OCI-LY3 (cell line): Measurements from ENCODE around the gene SNX2.

Experiments
- H2AFZ ChIP-seq: fragments of 200-600, 300-600 bp; shearing (Covaris generic); 2 replicates; pipeline ENCODE4 v1.6.0; 2014; ENCODE audit warnings: antibody characterized with exemption, low read depth, low read length
- H3K27ac ChIP-seq: fragments of 200-600, 300-600 bp; sonication (generic); 2 replicates; pipeline ENCODE4 v1.5.1; 2014; ENCODE audit warnings: mild to moderate bottlenecking, low read length, moderate library complexity, mixed read lengths
- H3K27me3 ChIP-seq: fragments of 200-600, 300-600 bp; sonication (generic); 2 replicates; pipeline ENCODE4 v1.6.1; 2014; ENCODE audit warnings: low read depth, low read length, mixed read lengths
- H3K36me3 ChIP-seq: fragments of 200-600, 300-600 bp; sonication (generic); replicated peaks from 2 replicates; pipeline ENCODE3; 2014; ENCODE audit warnings: low read depth, low read length, mixed read lengths
- H3K4me1 ChIP-seq: fragments of 300-600, 200-600 bp; sonication (generic); 2 replicates; pipeline ENCODE4 v1.6.1; 2014; ENCODE audit warnings: low read length, mixed read lengths
- H3K4me2 ChIP-seq: fragments of 200-600, 300-600 bp; sonication (generic); 2 replicates; pipeline ENCODE4 v1.6.1; 2014; ENCODE audit warnings: low read length, mixed read lengths
- H3K4me3 ChIP-seq: fragments of 300-600, 200-600 bp; sonication (generic); 2 replicates; pipeline ENCODE4 v1.5.1; 2014; ENCODE audit warnings: antibody characterized with exemption, mild to moderate bottlenecking, low read length, moderate library complexity
- H3K79me2 ChIP-seq: fragments of 300-600, 200-600 bp; shearing (Covaris generic); 2 replicates; pipeline ENCODE4 v1.6.1; 2014; ENCODE audit warnings: mild to moderate bottlenecking, low read length, mixed read lengths
- H3K9ac ChIP-seq: fragments of 300-600, 200-600 bp; shearing (Covaris generic); 2 replicates; pipeline ENCODE4 v1.6.0; 2014; ENCODE audit warnings: mild to moderate bottlenecking, low read length, moderate library complexity
- H3K9me3 ChIP-seq: fragments of 200-600, 300-600 bp; shearing (Covaris generic); 2 replicates; pipeline ENCODE4 v1.6.1; 2014; ENCODE audit warnings: low read length, mixed read lengths; ENCODE audit not compliant: insufficient read depth
- H4K20me1 ChIP-seq: fragments of 200-600, 300-600 bp; sonication (generic); 2 replicates; pipeline ENCODE4 v1.6.1; 2016; ENCODE audit warnings: low read length, mixed read lengths; ENCODE audit not compliant: insufficient read depth
- EZH2phosphoT487 ChIP-seq: fragments of 200-600 bp; shearing (Covaris generic); IDR thresholded peaks from 2 replicates; pipeline ENCODE4 v1.6.1; 2018; ENCODE audit warnings: antibody characterized with exemption, mixed run types, low read depth
- TF ChIP-seq, protein P1 (sequence below): fragments of 200-600, 300-600 bp; sonication (generic); IDR thresholded peaks from 2 replicates; pipeline ENCODE4 v1.5.1; 2014; ENCODE audit warnings: antibody characterized with exemption, low read length, low read depth

SNX2 gene

DNA sequence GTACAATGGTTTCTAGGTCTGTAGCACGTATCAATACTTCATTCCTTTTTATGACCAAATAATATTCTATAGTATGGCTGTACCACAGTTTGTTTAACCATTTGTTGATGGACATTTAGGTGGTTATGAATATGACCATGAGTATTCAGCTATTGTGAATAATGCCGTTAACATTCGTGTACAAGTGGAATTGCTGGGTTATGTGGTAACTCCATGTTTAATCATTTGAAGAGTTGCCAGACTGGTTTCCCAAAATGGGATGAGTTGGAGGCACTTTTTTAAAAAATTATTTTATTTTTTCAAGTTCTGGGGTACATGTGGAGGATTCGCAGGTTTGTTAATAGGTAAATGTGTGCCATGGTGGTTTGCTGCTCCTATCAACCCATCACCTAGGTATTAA, 4.6 kb downstream of the SNX2 start:
- Histone ChIP-seq H3K9me3 (no peaks in the 10 kb centered on the region), H3K36me3 (peaks cover 9% of the 10 kb centered on the region), H2AFZ (no peak overlapping the region), H3K4me3 (no peak overlapping the region), H3K27me3 (no peaks in the 10 kb centered on the region), H3K4me2 (no peak overlapping the region), H3K79me2 (peaks cover 92% of the 10 kb centered on the region), H4K20me1 (peaks cover 59% of the 10 kb centered on the region), H3K9ac (no peak overlapping the region), H3K27ac (no peak overlapping the region), H3K4me1 (peaks cover 16% of the 10 kb centered on the region)
- TF ChIP-seq, protein P1, sequence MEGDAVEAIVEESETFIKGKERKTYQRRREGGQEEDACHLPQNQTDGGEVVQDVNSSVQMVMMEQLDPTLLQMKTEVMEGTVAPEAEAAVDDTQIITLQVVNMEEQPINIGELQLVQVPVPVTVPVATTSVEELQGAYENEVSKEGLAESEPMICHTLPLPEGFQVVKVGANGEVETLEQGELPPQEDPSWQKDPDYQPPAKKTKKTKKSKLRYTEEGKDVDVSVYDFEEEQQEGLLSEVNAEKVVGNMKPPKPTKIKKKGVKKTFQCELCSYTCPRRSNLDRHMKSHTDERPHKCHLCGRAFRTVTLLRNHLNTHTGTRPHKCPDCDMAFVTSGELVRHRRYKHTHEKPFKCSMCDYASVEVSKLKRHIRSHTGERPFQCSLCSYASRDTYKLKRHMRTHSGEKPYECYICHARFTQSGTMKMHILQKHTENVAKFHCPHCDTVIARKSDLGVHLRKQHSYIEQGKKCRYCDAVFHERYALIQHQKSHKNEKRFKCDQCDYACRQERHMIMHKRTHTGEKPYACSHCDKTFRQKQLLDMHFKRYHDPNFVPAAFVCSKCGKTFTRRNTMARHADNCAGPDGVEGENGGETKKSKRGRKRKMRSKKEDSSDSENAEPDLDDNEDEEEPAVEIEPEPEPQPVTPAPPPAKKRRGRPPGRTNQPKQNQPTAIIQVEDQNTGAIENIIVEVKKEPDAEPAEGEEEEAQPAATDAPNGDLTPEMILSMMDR: no peak
- TF ChIP-seq EZH2phosphoT487: no peak

DNA sequence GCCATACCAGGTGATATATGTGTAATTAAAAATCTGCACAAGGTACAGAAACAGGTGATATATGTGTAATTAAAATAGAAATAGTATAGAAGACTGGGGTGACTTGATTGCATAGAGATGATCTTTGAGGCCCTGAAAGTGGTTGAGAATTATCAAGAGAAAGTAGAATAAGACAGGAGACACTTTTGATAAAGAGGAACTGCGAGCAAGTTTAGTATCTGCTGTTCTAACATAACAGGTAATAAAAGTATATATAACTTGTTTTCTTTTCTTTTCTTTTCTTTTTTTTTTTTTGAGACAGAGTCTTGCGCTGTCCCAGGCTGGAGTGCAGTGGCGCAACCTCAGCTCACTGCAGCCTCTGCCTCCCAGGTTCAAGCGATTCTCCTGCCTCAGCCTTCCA, 5.4 kb downstream of the SNX2 start:
- peaks cover 16% of the 10 kb centered on the region for H3K4me1 ChIP-seq
- peaks cover 59% of the 10 kb centered on the region for H4K20me1 ChIP-seq
- peaks cover 12% of the 10 kb centered on the region for H3K36me3 ChIP-seq
- no peak overlapping the region for H3K27ac ChIP-seq
- no peak overlapping the region for H2AFZ ChIP-seq
- no peak overlapping the region for H3K9ac ChIP-seq
- no peaks in the 10 kb centered on the region for H3K27me3 ChIP-seq
- TF ChIP-seq EZH2phosphoT487: no peak
- TF ChIP-seq, protein P1: no peak
- H3K79me2 ChIP-seq: peaks cover 97% of the 10 kb centered on the region
- no peaks in the 10 kb centered on the region for H3K9me3 ChIP-seq
- no peak overlapping the region for H3K4me3 ChIP-seq
- no peak overlapping the region for H3K4me2 ChIP-seq

DNA sequence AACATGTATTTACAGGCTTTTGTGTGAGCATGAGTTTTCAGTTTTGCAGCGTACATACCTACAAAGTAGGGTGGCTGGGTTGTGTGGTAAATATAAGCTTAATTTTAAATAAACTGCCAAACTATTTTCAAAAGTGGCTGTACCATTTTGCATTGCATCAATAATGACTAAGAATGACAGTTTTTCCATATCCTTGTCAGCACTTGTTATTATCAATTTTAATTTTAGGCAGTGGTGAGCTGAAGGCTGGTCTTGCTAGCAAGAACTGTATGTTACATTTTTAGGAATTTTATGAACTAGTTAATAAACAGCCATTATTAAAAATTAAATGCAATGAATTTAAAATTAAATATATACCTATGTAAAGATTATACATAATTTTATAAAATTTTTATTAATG, 6.6 kb downstream of the SNX2 start:
- peaks cover 53% of the 10 kb centered on the region for H4K20me1 ChIP-seq
- no peak for TF ChIP-seq EZH2phosphoT487
- TF ChIP-seq, protein P1: no peak
- no peaks in the 10 kb centered on the region for H3K27me3 ChIP-seq
- no peak overlapping the region for H3K4me3 ChIP-seq
- no peak overlapping the region for H3K27ac ChIP-seq
- no peak overlapping the region for H2AFZ ChIP-seq
- no peak overlapping the region for H3K4me2 ChIP-seq
- H3K79me2 ChIP-seq: peaks cover 96% of the 10 kb centered on the region
- no peak overlapping the region for H3K9ac ChIP-seq
- no peaks in the 10 kb centered on the region for H3K9me3 ChIP-seq
- H3K4me1 ChIP-seq: peaks cover 12% of the 10 kb centered on the region
- peaks cover 19% of the 10 kb centered on the region for H3K36me3 ChIP-seq

DNA sequence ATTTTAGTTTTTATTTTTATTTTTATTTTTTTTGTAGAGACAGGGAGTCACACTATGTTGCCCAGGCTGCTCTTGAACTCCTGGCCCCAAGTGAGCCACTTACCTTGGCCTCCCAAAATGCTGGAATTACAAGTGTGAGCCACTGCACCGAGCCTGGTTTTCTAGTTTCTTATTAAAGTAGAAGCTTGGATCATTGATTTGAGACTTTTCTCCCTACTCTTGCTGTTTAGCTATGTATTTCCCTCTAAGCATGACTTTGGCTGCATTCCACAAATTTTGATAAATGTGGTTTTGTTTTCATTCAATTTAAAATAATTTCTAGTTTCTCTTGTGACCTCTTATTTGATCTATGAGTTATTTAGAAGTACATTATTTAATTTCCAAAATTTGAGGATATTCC, 10.4 kb downstream of the SNX2 start:
- H3K4me2 ChIP-seq: no peak overlapping the region
- H2AFZ ChIP-seq: no peak overlapping the region
- peaks cover 2% of the 10 kb centered on the region for H3K4me1 ChIP-seq
- H4K20me1 ChIP-seq: peaks cover 37% of the 10 kb centered on the region
- H3K27me3 ChIP-seq: no peaks in the 10 kb centered on the region
- peaks cover 96% of the 10 kb centered on the region for H3K79me2 ChIP-seq
- no peak overlapping the region for H3K27ac ChIP-seq
- peaks cover 8% of the 10 kb centered on the region; the same call in 1 of the 2 replicates for H3K9me3 ChIP-seq
- H3K9ac ChIP-seq: no peak overlapping the region
- H3K36me3 ChIP-seq: peaks cover 34% of the 10 kb centered on the region
- H3K4me3 ChIP-seq: no peak overlapping the region
- TF ChIP-seq, protein P1: no peak
